WTC11 (cell line): ENCODE measurements around the gene GNA12. TPM values are rescaled to one million over a fixed set of nuclear protein-coding genes. Genes with fewer than 3 reads are reported as not detected.
A peak's percentile ranks its signal among the peaks of the same experiment; 100 is the strongest.

Experiments used
- ATAC-seq: fragments of 200-7000 bp; cut with Tn5 transposase; 2 replicates; pipeline ENCODE4 v1.10.0; 2021; ENCODE audit warnings: mild to moderate bottlenecking, moderate library complexity
- CTCF ChIA-PET: fragments of 300-600 bp; sonication (Branson Sonifier 250); formaldehyde crosslinking; loops from one replicate; lab custom pipeline; 2021; ENCODE audit warnings: antibody characterized with exemption; lab: Charles Lee
- POLR2A ChIA-PET: fragments of 350-600 bp; sonication (Branson Sonifier 250); formaldehyde crosslinking; loops from one replicate; lab custom pipeline; 2021; ENCODE audit warnings: antibody characterized with exemption; lab: Charles Lee
- DNase-seq: peaks from one replicate; pipeline ENCODE4 v3.0.0; 2021; ENCODE audit warnings: low spot score
- H3K27ac Mint-ChIP-seq: 2 replicates; pipeline ENCODE4 v1.8.0; 2021; ENCODE audit warnings: mixed read lengths
- H3K27me3 Mint-ChIP-seq: 2 replicates; pipeline ENCODE4 v1.8.0; 2021; ENCODE audit warnings: low read depth, mild to moderate bottlenecking, moderate library complexity, mixed read lengths
- H3K36me3 Mint-ChIP-seq: 2 replicates; pipeline ENCODE4 v1.8.0; 2021; ENCODE audit warnings: mixed read lengths
- H3K4me1 Mint-ChIP-seq: 2 replicates; pipeline ENCODE4 v1.8.0; 2022; ENCODE audit warnings: mixed read lengths
- H3K4me3 Mint-ChIP-seq: 2 replicates; pipeline ENCODE4 v1.8.0; 2021; ENCODE audit warnings: mild to moderate bottlenecking, moderate library complexity, mixed read lengths
- H3K9me3 Mint-ChIP-seq: 2 replicates; pipeline ENCODE4 v1.8.0; 2021; ENCODE audit warnings: mixed read lengths
- ELF4 ChIP-seq: sonication (generic); formaldehyde crosslinking; IDR thresholded peaks from 2 replicates; pipeline ENCODE4 v1.8.1; 2022; ENCODE audit warnings: low read depth, mild to moderate bottlenecking, moderate library complexity, missing genetic modification reagents
- ETV6 ChIP-seq: sonication (generic); formaldehyde crosslinking; IDR thresholded peaks from 2 replicates; pipeline ENCODE4 v1.8.1; 2022; ENCODE audit warnings: mild to moderate bottlenecking, missing genetic modification reagents
- FOXK1 ChIP-seq: sonication (generic); formaldehyde crosslinking; IDR thresholded peaks from 2 replicates; pipeline ENCODE4 v1.8.0; 2022; ENCODE audit warnings: mild to moderate bottlenecking, moderate library complexity, missing genetic modification reagents
- GTF2I ChIP-seq: fragments of 250-450 bp; sonication (Bioruptor Pico); conservative IDR thresholded peaks from 2 replicates; pipeline ENCODE4 v1.4.0; 2021; ENCODE audit warnings: mild to moderate bottlenecking
- MYBL2 ChIP-seq: sonication (generic); formaldehyde crosslinking; IDR thresholded peaks from 2 replicates; pipeline ENCODE4 v1.8.1; 2023; ENCODE audit warnings: mild to moderate bottlenecking, moderate library complexity, missing genetic modification reagents
- NFATC4 ChIP-seq: fragments of 250-450 bp; sonication (Bioruptor Pico); IDR thresholded peaks from 2 replicates; pipeline ENCODE4 v1.9.0; 2021; ENCODE audit warnings: mild to moderate bottlenecking
- NR1H2 ChIP-seq: sonication (generic); formaldehyde crosslinking; IDR thresholded peaks from 2 replicates; pipeline ENCODE4 v1.9.0; 2021; ENCODE audit warnings: mild to moderate bottlenecking, moderate library complexity, missing genetic modification reagents
- NR2C2 ChIP-seq: sonication (generic); formaldehyde crosslinking; IDR thresholded peaks from 2 replicates; pipeline ENCODE4 v1.8.0; 2022; ENCODE audit warnings: mild to moderate bottlenecking, missing genetic modification reagents
- NR3C1 ChIP-seq: sonication (generic); formaldehyde crosslinking; conservative IDR thresholded peaks from 2 replicates; pipeline ENCODE4 v1.8.1; 2023; ENCODE audit warnings: low read depth, mild to moderate bottlenecking, missing genetic modification reagents
- OVOL2 ChIP-seq: fragments of 250-450 bp; sonication (Bioruptor Pico); IDR thresholded peaks from 2 replicates; pipeline ENCODE4 v1.9.0; 2021; ENCODE audit warnings: mild to moderate bottlenecking, borderline replicate concordance
- SP1 ChIP-seq: sonication (generic); formaldehyde crosslinking; conservative IDR thresholded peaks from 2 replicates; pipeline ENCODE4 v1.8.1; 2022; ENCODE audit warnings: missing genetic modification reagents
- ZNF219 ChIP-seq: sonication (generic); formaldehyde crosslinking; IDR thresholded peaks from 2 replicates; pipeline ENCODE4 v1.8.0; 2023; ENCODE audit warnings: missing genetic modification reagents, mild to moderate bottlenecking, borderline replicate concordance
- ZNF232 ChIP-seq: sonication (generic); formaldehyde crosslinking; IDR thresholded peaks from 2 replicates; pipeline ENCODE4 v1.8.0; 2022; ENCODE audit warnings: mild to moderate bottlenecking, missing genetic modification reagents
- ZNF263 ChIP-seq: sonication (generic); formaldehyde crosslinking; IDR thresholded peaks from 2 replicates; pipeline ENCODE4 v1.8.1; 2022; ENCODE audit warnings: low read depth, mild to moderate bottlenecking, moderate library complexity, missing genetic modification reagents
- ZNF423 ChIP-seq: fragments of 250-450 bp; sonication (Bioruptor Pico); IDR thresholded peaks from 2 replicates; pipeline ENCODE4 v2.1.2; 2022; ENCODE audit warnings: mild to moderate bottlenecking, moderate library complexity
- total RNA-seq: library from RNA; stranded (reverse); gene quantifications from 3 replicates; pipeline ENCODE4 v1.2.3, GENCODE V29; 2021
- TF ChIP-seq, protein P1 (sequence below): sonication (generic); formaldehyde crosslinking; IDR thresholded peaks from 2 replicates; pipeline ENCODE4 v1.8.0; 2022; ENCODE audit warnings: mild to moderate bottlenecking, missing genetic modification reagents
- TF ChIP-seq, protein P2 (sequence below): sonication (generic); formaldehyde crosslinking; IDR thresholded peaks from 2 replicates; pipeline ENCODE4 v1.8.0; 2022; ENCODE audit warnings: mild to moderate bottlenecking, missing genetic modification reagents
- TF ChIP-seq, protein P3 (sequence below): sonication (generic); formaldehyde crosslinking; IDR thresholded peaks from 2 replicates; pipeline ENCODE4 v1.8.0; 2022; ENCODE audit warnings: missing genetic modification reagents
- TF ChIP-seq, protein P4 (sequence below): sonication (generic); formaldehyde crosslinking; IDR thresholded peaks from 2 replicates; pipeline ENCODE4 v1.8.0; 2022; ENCODE audit warnings: mild to moderate bottlenecking, missing genetic modification reagents
- TF ChIP-seq, protein P5 (sequence below): sonication (generic); formaldehyde crosslinking; IDR thresholded peaks from 2 replicates; pipeline ENCODE4 v1.8.0; 2022; ENCODE audit warnings: mild to moderate bottlenecking, missing genetic modification reagents
- TF ChIP-seq, protein P6 (sequence below): sonication (generic); formaldehyde crosslinking; IDR thresholded peaks from 2 replicates; pipeline ENCODE4 v1.8.1; 2023; ENCODE audit warnings: mild to moderate bottlenecking, missing genetic modification reagents
- TF ChIP-seq, protein P7 (sequence below): sonication (generic); formaldehyde crosslinking; IDR thresholded peaks from 2 replicates; pipeline ENCODE4 v1.8.1; 2023; ENCODE audit warnings: mild to moderate bottlenecking, missing genetic modification reagents, moderate library complexity

Gene GNA12
- total RNA-seq, 1 experiment from 2014 or later: 99.6 TPM

DNA sequence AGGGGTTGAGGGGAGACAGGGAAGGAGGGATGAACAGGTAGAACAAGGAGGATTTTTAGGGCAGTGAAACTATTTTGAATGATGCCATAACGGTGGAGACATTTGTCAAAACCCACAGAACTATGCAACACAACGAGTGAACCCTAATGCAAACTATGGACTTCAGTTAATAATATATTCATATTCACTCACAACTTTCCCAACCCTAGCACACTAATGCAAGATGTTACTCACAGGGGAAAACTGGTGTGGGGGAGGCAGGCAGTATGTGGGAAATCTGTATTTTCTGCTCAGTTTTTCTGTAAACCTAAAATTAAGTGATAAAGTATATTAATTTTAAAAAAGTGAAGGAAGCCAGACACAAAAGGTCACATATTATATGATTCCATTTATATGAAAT, 17.3 kb downstream of the GNA12 start:
- DNase-seq (no peak), ATAC-seq (no peak)
- H3K9me3 Mint-ChIP-seq: no peaks in the 10 kb centered on the region
- POLR2A ChIA-PET: no interaction called here
- peaks cover 15% of the 10 kb centered on the region for H3K36me3 Mint-ChIP-seq
- peak overlapping the region; percentile 32; the same call in 1 of the 2 replicates for H3K4me3 Mint-ChIP-seq
- CTCF ChIA-PET: no interaction called here
- TF ChIP-seq OVOL2 (CRISPR knock-in tag) (no peak), ZNF232 (CRISPR knock-in tag) (no peak), GTF2I (CRISPR knock-in tag) (no peak), NR2C2 (CRISPR knock-in tag) (no peak), NFATC4 (CRISPR knock-in tag) (no peak), ZNF263 (no peak), ETV6 (no peak), ELF4 (CRISPR knock-in tag) (no peak), SP1 (CRISPR knock-in tag) (no peak), ZNF219 (CRISPR knock-in tag) (no peak)
- TF ChIP-seq, protein P1, sequence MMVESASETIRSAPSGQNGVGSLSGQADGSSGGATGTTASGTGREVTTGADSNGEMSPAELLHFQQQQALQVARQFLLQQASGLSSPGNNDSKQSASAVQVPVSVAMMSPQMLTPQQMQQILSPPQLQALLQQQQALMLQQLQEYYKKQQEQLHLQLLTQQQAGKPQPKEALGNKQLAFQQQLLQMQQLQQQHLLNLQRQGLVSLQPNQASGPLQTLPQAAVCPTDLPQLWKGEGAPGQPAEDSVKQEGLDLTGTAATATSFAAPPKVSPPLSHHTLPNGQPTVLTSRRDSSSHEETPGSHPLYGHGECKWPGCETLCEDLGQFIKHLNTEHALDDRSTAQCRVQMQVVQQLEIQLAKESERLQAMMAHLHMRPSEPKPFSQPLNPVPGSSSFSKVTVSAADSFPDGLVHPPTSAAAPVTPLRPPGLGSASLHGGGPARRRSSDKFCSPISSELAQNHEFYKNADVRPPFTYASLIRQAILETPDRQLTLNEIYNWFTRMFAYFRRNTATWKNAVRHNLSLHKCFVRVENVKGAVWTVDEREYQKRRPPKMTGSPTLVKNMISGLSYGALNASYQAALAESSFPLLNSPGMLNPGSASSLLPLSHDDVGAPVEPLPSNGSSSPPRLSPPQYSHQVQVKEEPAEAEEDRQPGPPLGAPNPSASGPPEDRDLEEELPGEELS (CRISPR knock-in tag): no peak
- TF ChIP-seq, protein P2, sequence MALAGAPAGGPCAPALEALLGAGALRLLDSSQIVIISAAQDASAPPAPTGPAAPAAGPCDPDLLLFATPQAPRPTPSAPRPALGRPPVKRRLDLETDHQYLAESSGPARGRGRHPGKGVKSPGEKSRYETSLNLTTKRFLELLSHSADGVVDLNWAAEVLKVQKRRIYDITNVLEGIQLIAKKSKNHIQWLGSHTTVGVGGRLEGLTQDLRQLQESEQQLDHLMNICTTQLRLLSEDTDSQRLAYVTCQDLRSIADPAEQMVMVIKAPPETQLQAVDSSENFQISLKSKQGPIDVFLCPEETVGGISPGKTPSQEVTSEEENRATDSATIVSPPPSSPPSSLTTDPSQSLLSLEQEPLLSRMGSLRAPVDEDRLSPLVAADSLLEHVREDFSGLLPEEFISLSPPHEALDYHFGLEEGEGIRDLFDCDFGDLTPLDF (CRISPR knock-in tag): no peak
- TF ChIP-seq, protein P3, sequence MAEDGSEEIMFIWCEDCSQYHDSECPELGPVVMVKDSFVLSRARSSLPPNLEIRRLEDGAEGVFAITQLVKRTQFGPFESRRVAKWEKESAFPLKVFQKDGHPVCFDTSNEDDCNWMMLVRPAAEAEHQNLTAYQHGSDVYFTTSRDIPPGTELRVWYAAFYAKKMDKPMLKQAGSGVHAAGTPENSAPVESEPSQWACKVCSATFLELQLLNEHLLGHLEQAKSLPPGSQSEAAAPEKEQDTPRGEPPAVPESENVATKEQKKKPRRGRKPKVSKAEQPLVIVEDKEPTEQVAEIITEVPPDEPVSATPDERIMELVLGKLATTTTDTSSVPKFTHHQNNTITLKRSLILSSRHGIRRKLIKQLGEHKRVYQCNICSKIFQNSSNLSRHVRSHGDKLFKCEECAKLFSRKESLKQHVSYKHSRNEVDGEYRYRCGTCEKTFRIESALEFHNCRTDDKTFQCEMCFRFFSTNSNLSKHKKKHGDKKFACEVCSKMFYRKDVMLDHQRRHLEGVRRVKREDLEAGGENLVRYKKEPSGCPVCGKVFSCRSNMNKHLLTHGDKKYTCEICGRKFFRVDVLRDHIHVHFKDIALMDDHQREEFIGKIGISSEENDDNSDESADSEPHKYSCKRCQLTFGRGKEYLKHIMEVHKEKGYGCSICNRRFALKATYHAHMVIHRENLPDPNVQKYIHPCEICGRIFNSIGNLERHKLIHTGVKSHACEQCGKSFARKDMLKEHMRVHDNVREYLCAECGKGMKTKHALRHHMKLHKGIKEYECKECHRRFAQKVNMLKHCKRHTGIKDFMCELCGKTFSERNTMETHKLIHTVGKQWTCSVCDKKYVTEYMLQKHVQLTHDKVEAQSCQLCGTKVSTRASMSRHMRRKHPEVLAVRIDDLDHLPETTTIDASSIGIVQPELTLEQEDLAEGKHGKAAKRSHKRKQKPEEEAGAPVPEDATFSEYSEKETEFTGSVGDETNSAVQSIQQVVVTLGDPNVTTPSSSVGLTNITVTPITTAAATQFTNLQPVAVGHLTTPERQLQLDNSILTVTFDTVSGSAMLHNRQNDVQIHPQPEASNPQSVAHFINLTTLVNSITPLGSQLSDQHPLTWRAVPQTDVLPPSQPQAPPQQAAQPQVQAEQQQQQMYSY (CRISPR knock-in tag): no peak
- TF ChIP-seq, protein P4, sequence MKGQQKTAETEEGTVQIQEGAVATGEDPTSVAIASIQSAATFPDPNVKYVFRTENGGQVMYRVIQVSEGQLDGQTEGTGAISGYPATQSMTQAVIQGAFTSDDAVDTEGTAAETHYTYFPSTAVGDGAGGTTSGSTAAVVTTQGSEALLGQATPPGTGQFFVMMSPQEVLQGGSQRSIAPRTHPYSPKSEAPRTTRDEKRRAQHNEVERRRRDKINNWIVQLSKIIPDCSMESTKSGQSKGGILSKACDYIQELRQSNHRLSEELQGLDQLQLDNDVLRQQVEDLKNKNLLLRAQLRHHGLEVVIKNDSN (CRISPR knock-in tag): no peak
- TF ChIP-seq, protein P5, sequence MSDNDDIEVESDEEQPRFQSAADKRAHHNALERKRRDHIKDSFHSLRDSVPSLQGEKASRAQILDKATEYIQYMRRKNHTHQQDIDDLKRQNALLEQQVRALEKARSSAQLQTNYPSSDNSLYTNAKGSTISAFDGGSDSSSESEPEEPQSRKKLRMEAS (CRISPR knock-in tag): no peak
- H3K27ac Mint-ChIP-seq: peak overlapping the region; percentile 98
- H3K27me3 Mint-ChIP-seq: no peaks in the 10 kb centered on the region
- peaks cover 92% of the 10 kb centered on the region for H3K4me1 Mint-ChIP-seq

DNA sequence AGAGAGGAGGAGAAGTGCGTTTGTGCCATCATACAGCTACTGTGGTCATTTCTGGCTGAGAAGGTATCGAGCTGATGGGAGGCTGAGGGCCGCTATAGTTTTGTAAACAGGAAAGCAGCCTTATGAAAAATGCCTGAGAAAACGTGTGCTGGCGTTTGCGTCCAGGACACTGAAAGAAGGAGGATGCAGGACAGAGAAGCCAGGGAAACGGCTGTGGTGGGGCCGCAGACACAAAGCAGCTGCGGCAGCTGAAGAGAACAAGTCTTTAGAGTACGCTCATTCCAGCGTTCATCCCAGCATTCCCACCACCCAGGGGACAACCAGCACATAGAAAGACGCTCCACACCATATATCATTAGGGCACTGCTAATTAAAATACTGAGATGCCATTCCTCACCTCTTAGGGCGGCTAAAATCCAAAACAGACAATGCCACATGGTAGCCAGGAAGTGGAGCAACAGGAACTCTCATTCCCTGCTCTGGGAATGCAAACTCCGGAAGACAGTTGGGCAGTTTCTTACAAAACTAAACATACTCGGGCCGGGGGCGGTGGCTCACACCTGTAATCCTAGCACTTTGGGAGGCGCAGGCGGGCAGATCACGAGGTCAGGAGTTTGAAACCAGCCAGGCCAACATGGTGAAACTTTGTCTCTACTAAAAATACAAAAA, 18.4 kb downstream of the GNA12 start:
- Mint-ChIP-seq H3K36me3 (peaks cover 13% of the 10 kb centered on the region), H3K27me3 (no peaks in the 10 kb centered on the region), H3K27ac (peak overlapping the region; percentile 98), H3K4me3 (peak overlapping the region; percentile 66), H3K9me3 (no peaks in the 10 kb centered on the region), H3K4me1 (peaks cover 94% of the 10 kb centered on the region)
- POLR2A ChIA-PET: interaction anchor here (0.7 to 1.5 kb wide), 7 partner anchors 11 to 62 kb away, joined by 3 to 6 read pairs (median 3); no protein-coding TSS in a partner anchor
- CTCF ChIA-PET: interaction anchor here (0.8 to 1.9 kb wide), 11 partner anchors 11 to 239 kb away, joined by 3 to 15 read pairs (median 4); no protein-coding TSS in a partner anchor
- DNase-seq: no peak
- no peak for ATAC-seq
- TF ChIP-seq, protein P6, sequence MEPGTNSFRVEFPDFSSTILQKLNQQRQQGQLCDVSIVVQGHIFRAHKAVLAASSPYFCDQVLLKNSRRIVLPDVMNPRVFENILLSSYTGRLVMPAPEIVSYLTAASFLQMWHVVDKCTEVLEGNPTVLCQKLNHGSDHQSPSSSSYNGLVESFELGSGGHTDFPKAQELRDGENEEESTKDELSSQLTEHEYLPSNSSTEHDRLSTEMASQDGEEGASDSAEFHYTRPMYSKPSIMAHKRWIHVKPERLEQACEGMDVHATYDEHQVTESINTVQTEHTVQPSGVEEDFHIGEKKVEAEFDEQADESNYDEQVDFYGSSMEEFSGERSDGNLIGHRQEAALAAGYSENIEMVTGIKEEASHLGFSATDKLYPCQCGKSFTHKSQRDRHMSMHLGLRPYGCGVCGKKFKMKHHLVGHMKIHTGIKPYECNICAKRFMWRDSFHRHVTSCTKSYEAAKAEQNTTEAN (CRISPR knock-in tag): 0 out of 2 replicates have a peak, but pooled peaks have one; percentile 62
- TF ChIP-seq MYBL2 (CRISPR knock-in tag) (0 out of 2 replicates have a peak, but pooled peaks have one; percentile 49), NR3C1 (CRISPR knock-in tag) (no peak), SP1 (CRISPR knock-in tag) (0 out of 2 replicates have a peak, but pooled peaks have one; percentile 17), ZNF423 (CRISPR knock-in tag) (no peak), NR1H2 (CRISPR knock-in tag) (no peak), FOXK1 (CRISPR knock-in tag) (peak; percentile 31; the same call in 1 of the 2 replicates)
- TF ChIP-seq, protein P7, sequence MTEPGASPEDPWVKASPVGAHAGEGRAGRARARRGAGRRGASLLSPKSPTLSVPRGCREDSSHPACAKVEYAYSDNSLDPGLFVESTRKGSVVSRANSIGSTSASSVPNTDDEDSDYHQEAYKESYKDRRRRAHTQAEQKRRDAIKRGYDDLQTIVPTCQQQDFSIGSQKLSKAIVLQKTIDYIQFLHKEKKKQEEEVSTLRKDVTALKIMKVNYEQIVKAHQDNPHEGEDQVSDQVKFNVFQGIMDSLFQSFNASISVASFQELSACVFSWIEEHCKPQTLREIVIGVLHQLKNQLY: no peak
- TF ChIP-seq, protein P1 (CRISPR knock-in tag): no peak
